GM20431 (cell line): ENCODE measurements around the gene CCDC30.
"Not testable (repeated sequence)": the region's sequence is repeated elsewhere in the genome, so short reads cannot be mapped to it uniquely, and the experiment has no call there.

Experiments used
- in situ Hi-C: fragments of 300-500 bp; cut with MseI, MboI; formaldehyde crosslinking; loops from one replicate; pipeline ENCODE4 v1.15.0; 2020; ENCODE audit warnings: low sequenced_read_pairs; ENCODE audit not compliant: unreplicated experiment

CCDC30 gene

DNA sequence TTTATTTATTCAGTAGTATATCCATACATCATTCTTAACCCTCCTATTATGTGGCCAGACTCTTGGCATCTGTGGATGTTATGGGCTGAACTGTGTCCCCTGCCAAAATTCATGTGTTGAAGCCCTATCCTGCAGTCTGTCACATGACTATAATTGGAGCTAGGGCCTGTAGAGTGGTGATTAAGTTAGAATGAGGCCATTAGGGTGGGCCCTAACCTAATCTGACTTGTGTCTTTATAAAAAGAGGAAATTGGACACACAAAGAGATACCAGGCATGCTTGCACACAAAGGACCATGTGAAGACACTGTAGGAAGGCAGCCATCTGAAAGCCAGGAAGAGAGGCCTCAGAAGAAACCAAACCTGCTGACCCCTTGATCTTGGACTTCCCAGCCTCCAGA is 13.8 kb upstream of the CCDC30 start:
- in situ Hi-C loops: no loop called here

DNA sequence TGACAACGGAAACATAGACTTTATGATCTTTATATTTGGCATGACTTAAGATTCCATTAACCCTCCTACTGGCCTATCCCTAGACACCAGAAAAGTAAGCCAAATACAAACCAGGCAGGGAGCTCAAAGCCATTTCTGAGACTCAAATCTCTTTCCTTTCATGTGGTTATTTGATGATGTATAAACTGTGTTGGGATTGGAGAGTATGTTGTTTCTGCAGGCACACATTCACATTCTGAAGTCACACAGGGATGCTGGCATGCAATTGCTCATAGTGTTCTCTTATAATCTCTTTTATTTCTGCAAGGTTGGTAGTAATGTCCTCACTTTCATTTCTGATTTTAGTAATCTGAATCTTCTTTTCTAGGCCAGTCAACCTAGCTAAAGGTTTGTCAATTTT is 13.0 kb upstream of the CCDC30 start:
- in situ Hi-C loops: no loop called here

DNA sequence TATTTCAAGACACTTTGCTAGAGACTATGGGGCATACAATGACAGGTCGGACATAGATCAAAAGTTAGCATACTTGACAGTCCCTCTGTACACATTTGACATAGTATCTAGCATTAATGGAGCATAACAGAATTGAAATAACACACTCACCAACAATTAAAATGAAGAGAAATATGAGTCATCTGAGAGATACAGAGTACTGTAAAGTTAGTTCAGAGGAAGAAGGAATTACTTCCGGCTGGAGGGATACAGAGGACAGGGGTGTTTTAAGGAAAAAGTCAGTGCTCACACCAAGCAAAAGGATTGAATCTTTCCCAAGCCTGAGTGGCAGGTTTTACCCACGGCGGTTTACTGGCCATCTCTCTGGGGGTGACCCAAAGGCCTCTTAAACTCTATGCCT is 9.7 kb upstream of the CCDC30 start:
- in situ Hi-C loops: no loop called here

DNA sequence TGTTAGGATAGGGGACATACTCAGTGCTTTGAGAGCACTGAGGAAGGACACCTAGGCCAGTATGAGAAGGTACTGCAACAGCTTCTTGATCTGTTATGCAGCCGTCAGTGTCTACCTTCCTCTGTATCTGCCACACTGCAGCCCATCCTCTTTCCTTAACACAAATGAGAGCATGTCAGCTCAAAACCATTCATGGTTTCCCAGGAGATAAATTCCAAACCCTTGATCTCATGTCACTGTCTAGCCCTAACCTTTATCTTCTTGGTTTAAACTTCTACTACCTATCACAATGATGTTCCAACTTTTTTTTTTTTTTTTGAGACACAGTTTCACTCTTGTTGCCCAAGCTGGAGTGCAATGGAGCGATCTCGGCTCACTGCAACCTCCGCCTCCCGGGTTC is 8.7 kb upstream of the CCDC30 start:
- in situ Hi-C loops: no loop called here

DNA sequence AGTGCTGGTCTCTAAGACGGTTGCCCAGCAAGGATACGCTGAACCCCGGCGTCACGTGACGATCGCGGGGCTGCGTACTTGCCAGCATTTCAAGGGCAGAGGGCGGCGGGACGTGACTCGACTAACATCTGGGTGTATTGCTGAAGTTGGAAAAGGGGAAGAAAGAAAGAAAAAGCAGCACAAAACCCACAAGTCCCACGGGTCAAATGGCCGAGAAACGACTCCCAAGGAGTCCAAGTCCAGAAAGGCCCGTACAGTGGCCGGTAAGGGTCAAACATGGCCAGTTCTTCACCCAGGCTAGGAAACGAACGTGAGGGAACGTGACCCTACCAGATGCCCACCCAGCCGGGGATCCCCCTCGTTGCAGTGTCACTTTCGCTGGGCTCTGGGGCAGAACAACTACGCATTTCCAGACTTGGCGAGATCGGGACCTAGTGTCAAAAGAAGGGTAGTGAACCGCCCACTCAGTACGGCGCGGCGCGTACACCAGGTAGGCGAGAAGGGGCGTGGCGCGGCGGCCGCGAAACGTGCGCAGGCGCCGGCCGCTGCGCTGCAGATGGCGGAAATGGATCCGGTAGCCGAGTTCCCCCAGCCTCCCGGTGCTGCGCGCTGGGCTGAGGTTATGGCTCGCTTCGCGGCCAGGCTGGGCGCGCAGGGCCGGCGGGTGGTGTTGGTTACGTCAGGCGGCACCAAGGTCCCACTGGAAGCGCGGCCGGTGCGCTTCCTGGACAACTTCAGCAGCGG is 6.9 kb upstream of the CCDC30 start, which contains the start of the genes PPCS and ZMYND12:
Gene PPCS (plus strand): TSS at position 534 of the 744 bp plus-strand sequence. CDS start 23 bp downstream, at position 557.
Gene ZMYND12 (minus strand): TSS at position 13 of the 744 bp plus-strand sequence. CDS start 25 bp downstream, outside the sequence.
- in situ Hi-C loops: no loop called here

DNA sequence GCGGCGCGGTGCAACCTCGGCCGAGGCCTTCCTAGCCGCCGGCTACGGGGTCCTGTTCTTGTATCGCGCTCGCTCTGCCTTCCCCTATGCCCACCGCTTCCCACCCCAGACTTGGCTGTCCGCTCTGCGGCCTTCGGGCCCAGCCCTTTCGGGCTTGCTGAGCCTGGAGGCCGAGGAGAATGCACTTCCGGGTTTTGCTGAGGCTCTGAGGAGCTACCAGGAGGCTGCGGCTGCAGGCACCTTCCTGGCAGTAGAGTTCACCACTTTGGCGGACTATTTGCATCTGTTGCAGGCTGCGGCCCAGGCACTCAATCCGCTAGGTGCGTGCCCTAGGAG is 6.4 kb upstream of the CCDC30 start:
- in situ Hi-C loops: no loop called here

DNA sequence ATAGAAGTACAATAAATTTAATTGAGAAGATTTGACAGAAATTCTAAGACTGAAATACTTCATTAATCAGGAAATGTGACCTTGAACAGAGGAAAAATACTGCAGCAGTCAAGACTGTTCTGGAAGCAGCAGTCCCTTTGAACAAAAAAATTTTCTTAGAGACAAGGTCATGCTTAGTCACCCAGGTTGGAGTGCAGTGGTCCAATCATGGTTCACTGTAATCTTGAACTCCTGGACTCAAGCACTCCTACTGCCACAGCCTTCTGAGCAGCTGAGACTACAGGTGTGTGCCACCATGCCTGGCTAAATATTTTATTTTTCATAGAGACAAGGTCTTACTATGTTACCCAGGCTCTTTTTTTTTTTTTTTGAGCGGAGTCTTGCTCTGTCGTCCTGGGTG is 1.9 kb upstream of the CCDC30 start:
- in situ Hi-C loops: no loop called here

DNA sequence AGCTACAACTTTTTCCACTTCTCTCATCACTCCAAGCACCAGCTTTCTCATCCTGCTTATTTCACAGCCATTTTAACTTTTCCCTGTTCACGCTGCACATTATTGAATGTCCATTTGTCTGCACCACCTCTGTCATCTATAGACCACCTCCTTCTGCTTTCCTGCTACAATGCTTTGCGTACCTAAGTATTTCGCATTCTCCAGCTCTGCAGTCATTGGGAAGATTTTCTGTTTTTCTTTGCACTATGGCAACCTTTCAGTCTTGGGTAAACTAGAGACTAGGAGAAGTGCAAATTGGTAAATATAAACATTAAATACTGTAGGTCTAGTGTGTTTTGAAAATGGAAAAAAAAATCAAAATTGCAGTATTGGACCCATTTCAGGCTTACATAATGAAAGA is 835 bp downstream of the CCDC30 start:
- in situ Hi-C loops: no loop called here

DNA sequence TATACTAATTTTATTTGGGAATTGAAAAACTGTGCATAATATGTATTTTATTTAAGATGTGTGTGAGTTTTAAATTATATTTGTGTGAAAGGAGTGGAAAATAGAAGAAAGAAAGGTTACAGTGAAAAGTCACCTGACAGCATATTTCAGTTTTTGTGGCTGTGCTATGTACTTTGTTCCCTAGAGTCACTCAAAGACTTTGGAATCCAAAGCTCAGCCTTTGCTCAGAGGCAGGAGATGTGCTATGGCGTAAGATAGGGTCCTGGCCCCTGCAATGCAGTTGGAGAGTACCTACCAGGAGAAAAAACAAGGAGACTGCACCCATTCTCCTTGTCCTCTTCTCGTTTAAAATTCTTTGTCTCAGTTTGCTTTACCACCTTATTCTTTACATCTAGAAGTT is 2.9 kb downstream of the CCDC30 start:
- in situ Hi-C loops: no loop called here

DNA sequence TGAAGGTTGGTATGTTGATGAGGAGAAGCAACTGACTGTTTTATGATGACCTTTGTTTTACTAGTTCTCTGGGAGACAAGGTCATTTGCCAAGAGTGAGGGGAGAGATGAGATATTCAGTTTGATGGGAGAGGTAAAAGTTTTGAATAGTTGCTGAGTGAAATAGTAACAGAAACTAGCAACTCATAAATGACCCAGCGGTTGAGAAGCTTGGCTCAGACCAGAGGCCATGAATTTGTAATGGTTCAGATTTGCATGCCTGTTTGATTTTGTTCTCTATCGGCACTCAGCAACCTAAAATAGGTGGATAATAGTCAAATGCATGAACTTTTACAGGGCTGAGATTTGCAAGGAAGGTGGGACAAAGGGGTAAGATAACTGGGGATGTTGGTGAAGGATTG is 6.6 kb downstream of the CCDC30 start:
- in situ Hi-C loops: no loop called here

DNA sequence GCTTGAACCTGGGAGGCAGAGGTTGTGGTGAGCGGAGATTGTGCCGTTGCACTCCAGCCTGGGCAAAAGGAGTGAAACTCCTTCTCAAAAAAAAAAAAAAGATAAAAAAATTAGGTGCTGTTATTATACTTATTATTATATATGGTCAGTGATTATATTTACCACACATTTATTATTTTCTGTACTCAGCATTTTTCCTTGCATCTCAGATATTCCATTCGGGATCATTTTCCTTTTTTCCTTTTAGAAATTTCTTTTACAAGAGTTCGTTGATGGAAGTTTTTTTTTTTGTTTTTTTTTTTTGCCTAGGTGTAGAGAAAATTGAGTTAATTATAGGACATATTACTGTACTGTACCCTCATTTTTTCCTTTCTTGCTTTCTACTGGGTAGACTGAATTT is 13.5 kb downstream of the CCDC30 start:
- in situ Hi-C loops: no loop called here

DNA sequence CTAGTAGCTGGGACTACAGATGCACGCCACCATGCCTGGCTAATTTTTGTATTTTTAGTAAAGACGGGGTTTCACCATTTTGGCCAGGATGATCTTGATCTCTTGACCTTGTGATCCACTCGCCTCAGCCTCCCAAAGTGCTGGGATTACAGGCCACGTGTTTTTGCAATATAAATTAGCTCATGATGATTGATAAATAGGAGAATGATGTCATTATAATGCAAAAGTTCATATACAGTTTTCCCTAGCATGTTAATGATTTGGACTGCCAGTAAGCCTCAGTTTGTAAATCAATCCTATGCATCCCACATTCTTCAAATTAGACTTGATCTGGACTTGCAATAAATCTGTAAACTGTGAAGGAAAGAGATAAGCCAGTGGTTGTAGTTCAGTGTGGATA is 14.3 kb downstream of the CCDC30 start:
- in situ Hi-C loops: not testable (repeated sequence)

DNA sequence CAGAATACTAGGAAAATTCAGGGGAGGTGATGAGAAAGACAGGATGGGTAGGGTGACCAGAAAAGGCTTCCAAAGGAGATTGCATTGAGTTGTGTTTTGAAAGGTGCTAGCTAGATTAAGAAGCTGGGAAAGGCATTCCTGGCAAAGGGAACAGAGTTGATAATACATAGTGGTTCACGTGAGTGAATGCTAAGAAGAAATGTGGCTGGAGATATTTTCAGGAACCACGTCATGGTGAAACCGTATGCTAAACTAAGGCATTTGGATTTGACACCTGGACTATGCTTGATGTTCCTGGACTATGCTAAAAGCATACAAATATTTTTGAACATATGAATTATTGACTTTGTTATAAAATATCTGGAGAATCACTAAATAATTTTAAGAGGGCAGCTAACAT is 14.7 kb downstream of the CCDC30 start:
- in situ Hi-C loops: no loop called here

DNA sequence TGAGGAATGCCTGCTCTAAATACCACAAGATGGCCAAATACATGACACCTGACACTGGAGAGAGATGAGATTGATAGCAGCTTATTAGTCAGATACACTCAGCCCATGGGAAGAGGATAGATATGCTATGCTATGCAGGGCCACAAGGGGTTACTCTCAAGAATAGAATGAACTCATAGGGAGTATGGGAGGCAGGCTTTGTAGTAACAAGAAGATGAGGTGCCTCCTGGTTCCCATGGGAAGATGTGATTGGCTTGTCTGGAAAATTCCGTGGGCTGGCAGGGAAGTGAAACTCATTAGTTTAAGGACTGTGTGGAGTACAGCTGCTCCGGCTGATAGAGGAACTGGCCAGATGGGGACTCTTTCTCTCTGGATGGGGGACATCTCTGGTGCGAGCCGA is 16.5 kb downstream of the CCDC30 start:
- in situ Hi-C loops: no loop called here

DNA sequence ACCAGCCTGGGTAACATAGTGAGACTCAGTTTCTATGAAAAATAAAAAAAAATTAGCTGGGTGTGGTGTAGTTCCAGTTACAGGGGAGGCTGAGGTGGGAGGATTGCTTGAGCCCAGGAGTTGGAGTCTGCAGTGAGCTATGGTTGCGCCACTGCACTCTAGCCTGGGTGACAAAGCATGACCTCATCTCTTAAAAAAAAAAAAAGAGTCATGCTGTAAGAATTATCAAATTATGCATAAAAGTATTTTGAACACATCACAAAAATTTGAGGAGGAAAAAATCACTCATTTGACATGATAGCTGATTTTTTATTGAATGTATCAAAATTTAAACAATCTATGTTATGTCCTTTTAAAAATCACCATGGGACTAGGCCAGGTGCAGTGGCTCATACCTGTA is 17.8 kb downstream of the CCDC30 start:
- in situ Hi-C loops: no loop called here

DNA sequence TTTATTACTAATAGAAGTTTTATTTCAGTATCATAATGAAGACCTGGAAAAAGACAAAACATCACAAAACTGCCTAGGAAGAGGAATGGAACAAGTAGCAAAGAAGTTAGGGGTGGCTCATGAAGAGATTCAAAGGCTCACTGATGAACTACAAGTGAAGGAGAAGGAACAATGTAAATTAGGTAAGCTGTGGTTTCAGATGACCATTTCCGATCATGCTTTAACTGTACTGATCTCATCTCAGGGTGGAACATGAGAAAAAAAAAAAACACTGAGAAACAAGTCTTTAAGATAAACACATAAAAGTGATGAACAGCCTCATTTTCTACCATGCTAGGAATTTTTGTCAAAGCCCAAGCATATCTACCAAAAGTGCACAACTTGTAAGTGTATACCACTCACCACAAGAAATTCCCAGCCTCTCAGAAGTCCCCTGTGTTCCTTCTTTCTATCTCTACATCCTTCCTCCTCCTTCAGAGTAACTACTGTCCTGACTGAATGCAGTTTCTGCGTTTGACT is 19.6 kb downstream of the CCDC30 start:
- in situ Hi-C loops: no loop called here

DNA sequence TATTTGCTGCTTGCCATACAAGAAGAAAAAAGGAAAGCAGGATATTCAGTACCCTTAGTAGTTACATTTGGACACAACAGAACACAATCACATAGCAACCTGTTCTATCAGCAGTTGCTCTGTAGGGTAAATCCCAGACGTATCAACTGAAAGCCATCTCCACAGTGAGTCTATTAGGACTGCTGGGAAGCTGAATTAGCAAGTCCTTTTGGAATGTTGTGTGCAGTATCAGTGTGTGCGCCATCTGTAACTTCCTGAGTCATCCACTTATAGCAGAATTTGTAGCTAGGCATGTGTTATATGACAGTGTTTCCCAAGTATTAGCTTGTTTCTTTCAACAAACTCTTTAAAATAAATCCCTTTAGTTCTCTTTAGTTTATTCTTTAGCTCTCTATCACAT is 21.3 kb downstream of the CCDC30 start:
- in situ Hi-C loops: no loop called here

DNA sequence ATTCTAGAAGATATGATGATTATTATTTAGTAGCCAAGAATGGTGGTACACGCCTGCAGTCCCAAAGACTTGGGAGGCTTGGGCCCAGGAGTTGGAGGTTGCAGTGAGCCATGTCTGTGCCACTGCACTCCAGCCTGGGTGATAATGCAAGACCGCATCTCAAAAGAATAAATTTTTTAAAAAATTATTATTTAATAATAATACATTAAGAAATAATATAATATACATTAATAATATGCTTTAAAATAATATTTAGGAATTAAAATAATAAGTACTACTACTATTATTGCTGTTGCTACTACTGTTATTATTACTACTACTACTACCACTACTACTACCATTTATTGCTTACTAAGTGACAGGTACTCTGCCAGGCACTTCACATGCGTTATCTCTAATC is 27.2 kb downstream of the CCDC30 start:
- in situ Hi-C loops: no loop called here

DNA sequence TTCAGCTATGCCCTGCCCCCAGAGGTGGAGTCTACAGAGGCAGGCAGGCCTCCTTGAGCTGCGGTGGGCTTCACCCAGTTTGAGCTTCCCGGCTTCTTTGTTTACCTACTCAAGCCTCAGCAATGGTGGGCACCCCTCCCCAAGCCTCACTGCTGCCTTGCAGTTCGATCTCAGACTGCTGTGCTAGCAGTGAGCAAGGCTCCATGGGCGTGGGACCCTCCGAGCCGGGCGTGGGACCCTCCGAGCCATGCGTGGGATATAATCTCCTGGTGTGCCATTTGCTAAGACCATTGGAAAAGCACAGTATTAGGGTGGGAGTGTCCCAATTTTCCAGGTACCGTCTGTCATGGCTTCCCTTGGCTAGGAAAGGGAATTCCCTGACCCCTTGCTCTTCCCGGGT is 38.9 kb downstream of the CCDC30 start:
- in situ Hi-C loops: not testable (repeated sequence)

DNA sequence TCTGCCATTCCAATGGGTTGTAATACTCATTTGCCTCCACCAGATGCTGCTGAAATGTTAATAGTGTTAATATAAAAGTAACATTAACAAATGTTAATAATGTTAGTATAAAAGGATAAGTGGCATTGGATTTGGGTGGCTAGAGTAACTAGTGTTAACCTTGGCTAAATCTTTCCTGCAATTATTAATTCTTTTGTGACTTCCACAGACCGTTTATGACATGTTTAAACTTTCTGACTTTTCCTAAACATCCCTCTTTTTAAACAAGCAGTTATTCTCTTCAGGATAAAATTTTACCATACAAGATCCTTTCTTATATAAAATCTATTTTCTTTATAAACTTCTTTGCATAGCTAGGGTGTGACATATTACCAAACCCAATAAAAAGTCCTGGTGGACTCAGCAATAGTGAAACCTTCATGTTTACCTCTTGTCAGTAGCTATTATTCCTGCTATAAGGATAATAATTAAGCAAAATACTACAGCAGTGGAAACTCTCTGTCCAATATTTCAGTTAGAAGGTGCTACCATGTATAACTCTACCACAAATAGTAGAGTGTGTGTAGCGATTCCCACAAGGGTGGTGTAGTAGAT is 41.5 kb downstream of the CCDC30 start:
- in situ Hi-C loops: no loop called here

DNA sequence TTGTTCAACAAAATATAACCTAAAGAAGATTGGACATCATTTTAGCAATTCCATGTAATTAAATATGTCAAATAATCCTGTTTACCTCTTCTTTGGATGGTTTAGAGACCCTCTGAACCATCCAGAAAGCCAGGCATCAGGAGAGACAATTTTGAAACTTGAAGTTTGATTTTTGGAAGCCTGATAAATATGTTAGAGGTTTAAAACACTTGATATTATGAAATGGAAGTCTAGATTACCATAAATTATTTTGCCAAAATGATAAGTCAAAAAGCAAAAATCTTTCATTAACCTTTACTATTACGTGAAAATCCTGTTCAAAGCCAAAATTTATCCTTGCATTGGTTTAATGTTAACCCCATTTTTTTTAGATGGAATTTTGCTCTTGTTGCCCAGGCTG is 43.5 kb downstream of the CCDC30 start:
- in situ Hi-C loops: no loop called here
